Measurements from ENCODE around the gene ABCC10. TPM values are rescaled to one million over a fixed set of nuclear protein-coding genes. Genes with fewer than 3 reads are reported as not detected.

Gene ABCC10
- total RNA-seq, 1 donor from 2014 or later, result 74.6 TPM

- no peak for DNase-seq
- no peaks in the 10 kb centered on the region for H3K9me3 Mint-ChIP-seq
- intact Hi-C loops (cut with micrococcal nuclease), result no loop called here
- no peak overlapping the region for H3K27ac Mint-ChIP-seq
- ChIA-PET POLR2A (no interaction called here), CTCF (no interaction called here)
- H3K36me3 Mint-ChIP-seq (ENCODE audit: low read depth), result no peaks in the 10 kb centered on the region
- peaks cover 38% of the 10 kb centered on the region for H3K27me3 Mint-ChIP-seq
- no peaks in the 10 kb centered on the region for H3K4me1 Mint-ChIP-seq
- no peak for TF ChIP-seq CTCF (IDR thresholded peaks at IDR 0.05)
- no peak overlapping the region for H3K4me3 Mint-ChIP-seq
- no peak for ATAC-seq (ENCODE audit: low read depth)
Measured at GRCh38 chr6:43468240-43468639, 40.9 kb downstream of the ABCC10 start.

GRCh38 chr6:43468748-43469681 lies 41.7 kb downstream of the ABCC10 start:
- H3K36me3 Mint-ChIP-seq (ENCODE audit: low read depth), result no peaks in the 10 kb centered on the region
- H3K4me1 Mint-ChIP-seq, result no peaks in the 10 kb centered on the region
- intact Hi-C loops (cut with micrococcal nuclease), result no loop called here
- POLR2A ChIA-PET, result interaction anchor here (0.5 kb wide), 1 partner anchor 644 kb away, joined by 4 read pairs; no protein-coding TSS in a partner anchor
- peaks cover 33% of the 10 kb centered on the region for H3K27me3 Mint-ChIP-seq
- CTCF ChIA-PET, result interaction anchor here (0.9 kb wide), 1 partner anchor 38 kb away, joined by 4 read pairs; no protein-coding TSS in a partner anchor
- no peak for TF ChIP-seq CTCF (IDR thresholded peaks at IDR 0.05)
- H3K4me3 Mint-ChIP-seq, result no peak overlapping the region
- no peak overlapping the region for H3K27ac Mint-ChIP-seq
- DNase-seq (no peak), ATAC-seq (ENCODE audit: low read depth) (no peak)
- H3K9me3 Mint-ChIP-seq, result no peaks in the 10 kb centered on the region

- H3K36me3 Mint-ChIP-seq (ENCODE audit: low read depth), result no peaks in the 10 kb centered on the region
- intact Hi-C loops (cut with micrococcal nuclease), result no loop called here
- DNase-seq, result no peak
- no peak for ATAC-seq (ENCODE audit: low read depth)
- peaks cover 33% of the 10 kb centered on the region for H3K27me3 Mint-ChIP-seq
- no peak overlapping the region for H3K27ac Mint-ChIP-seq
- no peak overlapping the region for H3K4me3 Mint-ChIP-seq
- H3K9me3 Mint-ChIP-seq, result no peaks in the 10 kb centered on the region
- TF ChIP-seq CTCF (IDR thresholded peaks at IDR 0.05), result no peak
- ChIA-PET CTCF (interaction anchor here (0.9 kb wide), 1 partner anchor 37 kb away, joined by 4 read pairs; no protein-coding TSS in a partner anchor), POLR2A (no interaction called here)
- H3K4me1 Mint-ChIP-seq, result no peaks in the 10 kb centered on the region
Measured at GRCh38 chr6:43469947-43470346, 42.6 kb downstream of the ABCC10 start.

GRCh38 chr6:43471399-43471798 lies 44.1 kb downstream of the ABCC10 start:
- Mint-ChIP-seq H3K4me1 (no peaks in the 10 kb centered on the region), H3K27ac (no peak overlapping the region)
- CTCF ChIA-PET, result interaction anchor here (1.1 kb wide), 1 partner anchor 36 kb away, joined by 3 read pairs; no protein-coding TSS in a partner anchor

More at GRCh38 chr6:43471399-43471798, 44.1 kb downstream of the ABCC10 start:
- H3K4me3 Mint-ChIP-seq, result no peak overlapping the region
- intact Hi-C loops (cut with micrococcal nuclease), result no loop called here
- TF ChIP-seq CTCF (IDR thresholded peaks at IDR 0.05), result no peak
- peaks cover 25% of the 10 kb centered on the region for H3K27me3 Mint-ChIP-seq
- POLR2A ChIA-PET, result interaction anchor here (0.7 kb wide), 1 partner anchor 50 kb away, joined by 4 read pairs; no protein-coding TSS in a partner anchor
- DNase-seq (no peak), ATAC-seq (ENCODE audit: low read depth) (no peak)
- H3K36me3 Mint-ChIP-seq (ENCODE audit: low read depth), result no peaks in the 10 kb centered on the region
- no peaks in the 10 kb centered on the region for H3K9me3 Mint-ChIP-seq
